Activated T-cell treated with anti-CD3 and anti-CD28 coated beads for 48 hours (primary cell): ENCODE results near the gene RET.

Source experiments
- DNase-seq: peaks from one replicate; pipeline ENCODE4 v3.0.0-alpha.2; 2020; ENCODE audit warnings: low read depth

The RET gene

DNA sequence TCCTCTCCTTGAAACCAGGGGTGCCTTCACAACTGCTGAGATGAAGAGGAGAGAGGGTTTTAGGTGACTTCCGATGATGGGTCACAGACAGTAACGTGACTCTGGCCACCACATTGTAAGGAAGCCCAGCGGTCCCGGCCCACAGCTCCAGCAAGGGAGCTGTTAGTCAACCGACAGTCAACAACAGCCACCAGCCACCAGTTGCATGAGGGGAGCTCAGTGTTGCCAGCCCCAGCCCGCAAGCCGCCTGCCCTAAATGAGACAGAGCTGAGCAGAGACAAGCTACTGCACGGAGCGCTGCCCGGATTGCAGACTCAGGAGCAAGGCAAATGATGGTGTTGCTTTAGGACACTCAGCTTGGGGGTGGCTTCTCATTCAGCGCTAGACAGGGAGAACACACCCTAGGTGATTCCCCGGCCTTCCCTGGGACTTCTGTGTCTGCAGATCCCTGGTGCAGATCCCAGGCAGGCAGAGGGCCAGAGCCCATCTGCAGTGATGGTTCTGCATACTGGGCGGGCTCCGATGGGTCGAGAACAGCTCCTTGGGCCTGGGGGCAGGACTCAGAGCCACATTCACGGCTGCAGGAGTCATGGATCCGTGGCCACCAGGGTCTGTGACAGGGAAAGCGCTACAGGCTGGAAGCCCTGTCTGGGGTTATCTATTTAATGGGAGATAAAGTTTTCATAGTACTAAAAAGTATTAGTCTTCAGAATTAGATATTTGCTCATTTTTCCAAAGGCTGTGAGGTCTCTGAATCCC, 14.3 kb upstream of the RET start:
- no peak for DNase-seq

DNA sequence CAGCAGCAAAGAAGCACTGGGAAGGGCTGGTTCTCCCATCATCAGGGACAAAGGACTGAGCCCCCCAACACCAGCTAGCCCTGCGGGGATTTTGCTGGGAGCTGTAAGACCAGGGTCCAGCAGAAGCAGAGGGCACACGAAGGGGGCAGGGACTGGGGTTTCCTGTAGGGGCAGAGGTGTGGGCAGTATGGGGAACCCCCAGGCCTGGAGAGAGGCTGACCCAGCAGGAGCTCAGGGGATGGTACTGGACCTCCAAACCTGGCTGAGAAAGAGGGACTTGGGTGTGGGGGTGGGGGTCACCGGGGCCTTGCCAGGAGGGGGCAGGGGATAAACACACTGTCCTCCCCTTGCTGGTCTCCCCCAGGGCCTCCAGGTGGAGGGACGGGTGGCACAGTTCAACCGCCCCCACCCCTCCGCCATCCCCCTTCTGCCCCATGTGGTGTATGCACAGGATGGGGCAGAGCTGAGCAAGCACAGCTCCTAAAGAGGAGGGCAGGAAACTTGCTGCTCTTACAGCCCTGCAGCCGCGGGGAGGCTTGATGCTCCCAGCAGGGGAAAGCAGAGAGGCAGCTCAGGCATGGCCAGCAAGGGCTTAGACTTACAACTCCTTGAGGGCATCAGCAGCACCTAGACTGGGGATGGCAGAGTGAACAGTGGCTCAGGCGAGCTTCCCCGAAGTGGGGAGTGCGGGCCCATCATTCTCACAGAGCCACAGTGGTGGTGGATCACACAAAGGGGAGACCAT, 12.4 kb upstream of the RET start:
- DNase-seq = no peak

DNA sequence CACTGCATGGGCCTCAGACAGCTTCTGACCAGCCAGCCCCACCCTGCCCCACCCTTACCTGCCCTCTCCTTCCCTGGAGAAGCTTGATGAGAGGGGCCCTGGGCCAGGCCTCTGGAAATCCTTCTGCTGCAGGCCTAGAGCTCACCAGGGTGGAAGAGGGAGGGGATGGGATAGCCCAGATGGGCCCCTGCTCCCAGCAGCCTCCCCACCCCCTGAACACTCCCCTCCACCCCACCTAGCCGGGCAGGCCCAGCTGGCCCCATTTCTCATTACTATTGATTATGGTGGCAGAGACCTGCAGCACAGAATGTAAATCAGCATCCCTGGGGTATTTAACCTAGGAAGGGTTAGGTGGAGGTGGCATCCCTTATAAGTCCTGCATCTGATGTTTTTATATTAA, 11.6 kb upstream of the RET start:
- DNase-seq = no peak

DNA sequence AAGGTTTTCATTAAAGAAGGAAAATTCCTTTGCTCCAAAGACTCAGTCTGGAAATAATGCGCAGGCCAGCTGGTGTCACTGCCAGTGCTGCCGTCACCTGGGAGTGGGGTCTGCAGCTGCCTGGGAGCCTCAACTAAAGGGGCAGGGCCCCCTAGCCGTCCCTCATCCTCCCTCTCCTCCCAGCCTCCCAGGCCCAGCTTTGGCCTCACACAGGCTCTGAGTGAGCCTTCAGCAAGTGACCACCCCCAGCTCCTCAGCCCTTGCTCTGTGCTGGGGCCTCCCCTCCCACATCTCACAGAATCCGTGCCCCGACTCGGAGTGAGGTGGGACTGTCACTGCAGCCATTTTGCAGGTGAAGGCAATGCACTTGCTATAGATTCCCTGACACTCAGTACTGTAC, 11.1 kb upstream of the RET start:
- DNase-seq = no peak

DNA sequence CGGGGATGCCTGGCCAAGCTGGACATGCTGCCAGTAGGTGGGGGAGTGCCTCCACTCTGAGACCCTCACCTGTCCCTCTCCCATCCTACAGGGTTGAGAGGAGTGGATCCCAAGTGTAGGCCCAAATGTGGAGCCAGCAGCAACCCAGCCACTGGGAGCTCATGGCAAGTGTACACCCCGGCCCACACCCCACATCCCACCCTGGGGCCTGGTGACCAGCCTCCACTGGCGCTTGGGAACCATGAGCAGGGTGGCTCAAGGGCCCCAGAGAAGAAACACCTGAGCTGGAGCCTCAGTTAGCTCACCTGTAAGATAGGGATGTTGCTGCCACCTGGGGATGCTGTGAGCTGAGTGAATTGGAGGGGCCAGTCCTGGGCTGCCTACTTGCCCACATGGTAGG, 10.4 kb upstream of the RET start:
- no peak for DNase-seq

DNA sequence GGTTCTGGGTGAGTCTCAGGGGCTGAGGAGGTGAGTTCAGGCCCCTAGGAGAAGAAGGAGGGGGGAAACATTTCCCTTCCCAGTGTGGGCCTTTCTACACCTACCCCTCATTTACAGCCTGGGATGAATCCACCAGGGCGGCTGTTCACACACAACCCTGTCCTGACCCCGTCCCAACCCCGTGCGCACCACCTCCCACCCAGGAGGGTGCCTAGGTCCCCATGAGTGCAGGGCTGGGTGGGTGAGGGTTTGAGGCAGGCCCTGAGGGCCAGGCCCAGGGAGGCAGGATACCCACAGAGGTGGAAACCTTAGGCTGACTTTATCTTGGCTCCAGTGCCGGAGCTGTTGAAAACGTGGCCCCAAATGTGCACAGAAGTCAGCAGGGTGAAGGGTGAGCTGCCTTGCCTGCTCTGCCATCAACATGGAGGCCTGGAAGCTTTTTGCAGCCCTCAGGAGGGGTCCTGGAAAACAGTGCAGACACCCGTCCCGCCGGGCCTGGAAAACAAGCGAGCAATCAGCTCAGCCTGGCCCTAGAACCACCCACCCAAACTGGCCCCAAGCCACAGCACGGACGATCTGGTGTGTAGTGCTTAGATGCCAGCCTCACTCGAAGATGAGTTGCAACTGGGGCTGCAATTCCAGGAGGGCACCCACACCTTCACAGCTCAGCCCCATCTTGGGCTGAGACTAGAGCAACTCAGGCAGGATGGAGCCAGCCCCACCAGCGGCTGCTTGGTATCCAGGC, 9.3 kb upstream of the RET start:
- no peak for DNase-seq

DNA sequence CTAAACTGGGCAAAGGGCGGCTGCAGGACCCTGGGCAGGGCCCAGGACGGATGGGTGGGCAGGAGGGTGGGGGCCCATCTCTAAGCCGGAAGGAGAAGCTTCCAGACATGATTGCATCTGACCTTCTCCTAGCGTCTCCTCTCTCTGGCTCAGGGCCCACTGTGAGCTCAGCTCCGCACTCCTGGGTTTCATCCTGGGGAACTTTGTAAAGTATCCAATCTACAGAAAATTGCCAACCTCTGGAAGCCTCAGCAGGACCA, 8.8 kb upstream of the RET start:
- DNase-seq = no peak

DNA sequence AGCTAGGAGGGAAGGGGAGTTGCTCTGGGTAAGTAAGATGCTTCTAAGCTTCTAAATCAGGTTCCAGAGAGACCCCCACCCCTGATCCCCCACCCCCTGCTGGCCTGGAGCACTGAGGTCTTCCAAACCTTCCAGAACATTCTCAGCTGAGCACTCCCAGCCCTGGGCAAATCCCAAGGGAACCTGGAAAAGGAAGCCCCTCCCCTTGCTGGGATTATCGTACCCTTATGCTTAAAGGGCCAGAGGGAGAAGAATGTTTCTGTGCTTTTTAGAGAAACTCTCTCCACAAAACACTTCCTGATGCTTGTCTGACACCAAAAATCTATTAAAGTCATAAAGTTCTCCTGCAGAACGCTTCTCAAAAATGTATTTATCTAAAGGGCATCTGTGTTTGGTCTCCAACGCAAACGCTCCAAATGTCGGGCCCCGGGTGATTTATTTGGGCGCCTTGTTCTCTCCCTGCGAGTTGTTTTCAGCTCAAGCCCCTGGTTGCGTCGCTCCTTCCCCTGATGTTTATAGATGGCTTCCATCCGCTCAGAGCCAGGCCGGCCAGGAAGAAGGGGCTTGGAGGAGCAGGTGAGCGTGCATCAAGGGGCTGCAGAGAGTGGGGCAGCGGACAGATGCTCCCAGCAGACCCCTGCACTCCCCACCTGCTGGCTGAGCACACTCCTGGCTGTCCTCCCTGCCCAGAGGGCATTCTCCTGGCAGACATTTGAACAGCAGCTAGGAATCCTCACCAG, 8.2 kb upstream of the RET start:
- DNase-seq = no peak

DNA sequence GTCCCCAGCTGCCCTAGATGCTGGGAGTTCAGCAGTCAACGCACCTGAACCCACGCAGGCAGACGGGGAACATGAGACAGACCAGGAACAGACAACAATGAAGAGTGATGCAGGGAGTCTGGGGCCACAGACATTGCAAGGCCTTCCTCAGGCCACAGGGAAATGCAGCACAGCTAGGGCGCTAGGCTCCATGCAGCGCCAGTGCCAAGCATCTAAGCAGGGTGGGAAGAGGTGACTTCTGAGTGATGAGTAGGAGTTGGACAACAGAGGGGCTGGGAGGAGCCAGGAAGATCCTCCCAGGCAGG, 7.7 kb upstream of the RET start:
- no peak for DNase-seq

DNA sequence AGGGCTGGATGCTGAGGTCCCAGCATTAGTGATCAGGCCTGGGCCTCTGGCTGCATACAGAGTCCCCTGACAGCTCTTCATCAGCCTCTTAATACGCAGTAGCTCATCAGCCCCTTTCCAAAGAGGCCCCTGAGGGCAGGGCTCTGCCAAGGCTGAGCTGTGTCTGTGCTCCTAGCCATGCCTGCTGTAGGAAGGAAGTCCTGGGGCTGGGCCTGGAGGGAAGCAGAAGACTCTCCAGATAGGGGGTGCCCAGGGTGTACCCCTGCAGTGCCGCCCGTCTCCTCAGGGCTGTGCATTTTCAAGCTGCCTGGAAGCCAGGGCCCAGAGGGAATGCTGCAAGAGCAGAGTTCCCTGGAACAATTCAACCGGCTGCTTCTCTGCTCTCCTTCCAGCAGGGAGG, 7.3 kb upstream of the RET start:
- no peak for DNase-seq

DNA sequence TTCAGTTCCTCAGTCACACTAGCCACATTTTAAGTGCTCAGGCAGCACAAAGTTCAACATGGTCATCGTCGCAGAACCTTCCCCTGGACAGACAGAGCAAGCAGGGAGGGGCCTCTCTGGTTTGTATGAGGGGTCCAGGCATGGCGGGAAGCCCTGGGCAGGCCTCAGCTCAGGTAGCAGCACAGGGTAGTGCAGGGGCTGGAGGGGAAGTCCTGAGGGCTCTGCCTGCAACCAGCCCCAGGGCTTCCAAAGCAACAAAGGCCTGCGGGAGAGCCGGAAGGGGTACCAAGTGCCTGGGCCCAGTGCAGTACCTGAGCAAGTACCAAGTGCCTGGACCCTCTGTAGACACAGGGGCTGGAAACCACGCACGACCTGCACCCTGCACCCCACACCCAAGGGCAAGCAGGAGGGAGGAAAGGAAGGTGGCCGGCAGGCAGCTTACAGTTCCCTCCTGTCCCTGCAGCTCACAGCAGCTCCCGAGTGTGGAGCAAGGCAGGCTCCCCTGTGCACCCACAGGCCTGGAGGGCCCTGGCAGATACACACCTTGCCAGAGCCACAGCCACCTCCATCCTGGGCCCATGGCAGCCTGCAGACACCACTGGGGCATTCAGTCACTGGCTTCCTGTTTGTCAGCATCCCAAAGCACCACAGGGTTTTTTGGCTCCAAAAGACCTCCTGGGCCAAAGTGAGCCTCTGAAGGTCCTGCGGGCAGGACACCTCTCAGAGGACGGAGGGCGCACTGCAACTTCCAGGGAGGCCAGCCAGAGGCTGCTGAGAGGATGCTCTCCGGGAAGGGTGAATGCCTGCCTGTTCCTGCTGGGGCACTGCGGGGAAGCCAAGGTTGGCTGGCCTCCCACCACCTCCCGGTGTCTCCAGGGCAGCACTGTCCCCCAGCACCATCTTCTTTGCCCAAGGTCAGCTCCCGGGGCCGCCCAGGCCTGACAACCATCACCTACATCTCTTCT, 6.5 kb upstream of the RET start:
- no peak for DNase-seq

DNA sequence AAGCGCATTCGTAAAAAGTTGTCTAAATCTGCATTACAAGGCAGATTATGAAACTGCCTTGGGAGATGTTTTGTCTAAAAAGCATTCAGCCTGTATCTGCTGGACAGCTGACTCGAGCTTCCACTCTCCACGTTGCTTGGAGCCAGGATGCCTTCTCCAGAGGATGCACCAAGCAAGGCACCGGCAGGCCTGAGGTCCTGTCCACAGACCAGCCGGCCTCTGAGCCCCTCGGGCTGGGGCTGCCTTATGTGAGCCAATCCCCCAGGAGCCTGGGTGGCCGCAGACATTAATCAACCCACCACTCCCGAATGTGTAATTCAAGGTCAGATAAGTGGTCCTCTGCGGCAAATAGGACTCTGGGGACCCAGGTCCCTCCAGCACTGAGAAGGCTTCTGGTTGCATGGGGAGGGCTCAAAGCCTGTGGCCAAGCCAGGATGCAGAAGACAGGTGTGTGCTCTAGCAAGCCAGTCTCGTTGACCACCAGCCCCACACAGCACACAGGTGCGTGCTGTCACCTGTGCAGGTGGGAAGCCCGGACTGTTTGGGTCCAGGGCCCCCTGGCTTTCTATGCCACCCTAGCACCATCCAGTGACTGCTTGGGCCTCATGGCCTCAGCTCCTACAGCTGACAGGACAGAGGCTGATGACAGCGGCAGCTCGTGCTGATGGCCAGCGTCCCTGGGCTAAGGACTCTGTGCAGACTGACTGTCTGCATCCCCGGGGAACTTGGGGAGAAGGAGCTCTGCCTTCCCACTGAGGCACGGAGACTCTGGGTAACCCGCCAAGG, 4.8 kb upstream of the RET start:
- DNase-seq = no peak

DNA sequence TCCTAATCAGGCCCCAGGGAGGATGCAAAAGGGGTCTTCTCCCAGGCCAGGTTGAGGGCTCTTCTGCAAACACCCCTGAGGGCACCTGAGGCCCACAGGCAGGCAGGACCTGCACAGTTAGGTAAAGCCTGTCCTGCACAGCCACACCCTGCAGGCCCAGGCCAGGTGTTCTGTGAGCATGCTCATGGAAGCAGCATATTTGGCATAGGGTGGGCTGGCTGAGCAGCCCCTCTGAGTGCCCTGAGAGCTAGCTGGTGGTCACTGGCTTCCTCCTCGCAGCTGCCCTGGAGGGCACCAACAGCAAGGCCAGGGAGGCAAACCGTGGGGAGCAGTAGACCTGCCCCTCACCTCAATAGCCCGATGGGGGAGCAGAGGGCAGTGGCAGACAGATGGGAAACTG, 3.7 kb upstream of the RET start:
- no peak for DNase-seq

DNA sequence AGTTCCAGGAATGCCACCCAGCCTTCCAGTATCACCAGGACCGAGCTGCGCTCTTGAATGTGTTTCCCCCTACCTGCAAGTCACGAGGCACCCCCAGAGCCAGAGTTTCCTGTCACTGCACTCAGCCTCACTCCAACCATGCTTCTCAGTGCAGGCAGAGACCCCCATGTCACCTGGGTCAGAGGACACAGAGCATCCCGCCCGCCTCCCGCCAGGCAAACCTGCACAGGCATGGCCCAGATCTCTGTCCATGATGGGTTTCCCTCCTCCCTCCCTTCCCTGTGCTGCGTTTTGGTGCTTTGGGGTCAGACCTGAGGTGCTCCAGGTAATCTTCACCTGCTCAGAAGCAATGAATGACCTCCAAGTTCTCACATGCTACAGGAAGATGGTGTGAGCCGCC, 3.1 kb upstream of the RET start:
- DNase-seq = no peak

DNA sequence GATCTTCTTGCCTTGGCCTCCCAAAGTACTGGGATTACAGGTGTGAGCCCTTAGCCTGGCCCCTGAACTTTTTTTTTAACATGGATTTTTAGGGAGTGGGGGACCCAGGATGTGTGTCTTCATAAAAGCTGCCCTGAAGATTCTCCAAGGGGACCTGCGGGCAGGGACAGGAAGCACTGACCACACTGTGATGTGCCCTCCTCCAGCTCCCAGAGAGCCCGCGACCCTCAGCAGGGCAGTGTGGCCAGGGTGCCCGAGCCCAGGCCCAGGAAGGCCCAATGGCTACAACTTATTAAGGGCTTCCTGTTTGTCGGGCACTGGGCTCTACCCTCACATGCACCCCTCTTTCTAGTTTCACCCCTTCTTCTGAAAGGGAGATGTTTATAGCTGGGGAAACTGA, 2.5 kb upstream of the RET start:
- DNase-seq = no peak

DNA sequence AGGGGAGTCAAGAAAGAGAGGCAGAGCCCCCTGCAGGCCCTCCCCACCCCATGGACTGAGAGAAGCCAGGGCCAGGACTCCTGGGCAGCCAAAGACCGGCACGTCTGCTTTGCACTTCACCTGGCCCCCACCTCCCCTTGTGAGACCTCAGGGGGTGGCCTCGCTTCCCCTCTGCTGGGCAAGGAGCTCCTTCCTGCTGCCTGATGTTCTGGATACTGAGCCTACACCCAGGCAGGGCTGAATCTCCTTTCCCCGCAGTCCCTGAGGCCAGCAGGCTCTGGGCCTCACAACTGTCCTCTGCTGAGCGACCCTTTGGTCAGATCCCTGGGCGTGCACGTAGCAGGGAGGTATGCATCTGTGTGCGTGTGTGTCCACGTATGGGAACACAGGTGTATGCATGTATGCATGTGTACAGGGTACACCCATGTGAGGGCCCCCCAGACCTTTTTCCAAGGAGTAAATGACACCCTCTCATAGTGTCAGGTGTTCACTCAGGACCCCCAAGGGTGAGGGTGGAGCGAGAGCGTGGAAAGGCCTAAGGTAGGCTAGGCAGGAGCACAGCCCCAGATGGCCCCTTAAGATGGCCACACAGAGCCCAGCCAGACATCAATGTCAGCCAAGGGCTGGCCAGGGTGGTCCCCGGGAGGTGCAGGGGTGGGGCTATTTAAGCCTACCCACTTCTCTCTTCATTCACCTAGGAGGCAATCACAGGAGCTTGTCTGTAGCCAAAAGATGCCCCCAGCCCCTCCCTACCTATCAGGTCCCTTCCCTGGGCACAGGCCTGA, 1.9 kb upstream of the RET start:
- DNase-seq = no peak

DNA sequence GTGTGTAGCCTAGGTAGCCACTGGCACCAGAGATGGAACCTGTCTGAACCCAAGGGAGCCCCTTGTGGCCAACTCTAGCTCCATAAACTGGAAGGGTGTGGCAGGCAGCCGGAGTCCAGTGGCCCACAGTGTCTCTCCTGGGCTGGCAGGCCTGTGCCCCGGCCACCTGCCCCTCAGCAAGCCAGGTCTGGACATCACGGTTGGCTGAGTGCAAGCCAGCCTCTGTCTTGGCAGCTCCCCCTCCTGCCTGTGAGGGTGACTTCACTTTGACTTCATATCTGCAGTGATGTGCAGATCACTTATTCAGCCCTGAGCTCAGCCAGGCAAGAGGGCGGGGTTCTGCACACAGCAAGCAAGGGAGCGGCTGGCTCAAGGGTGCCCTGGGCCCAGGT, 1.3 kb upstream of the RET start:
- no peak for DNase-seq

DNA sequence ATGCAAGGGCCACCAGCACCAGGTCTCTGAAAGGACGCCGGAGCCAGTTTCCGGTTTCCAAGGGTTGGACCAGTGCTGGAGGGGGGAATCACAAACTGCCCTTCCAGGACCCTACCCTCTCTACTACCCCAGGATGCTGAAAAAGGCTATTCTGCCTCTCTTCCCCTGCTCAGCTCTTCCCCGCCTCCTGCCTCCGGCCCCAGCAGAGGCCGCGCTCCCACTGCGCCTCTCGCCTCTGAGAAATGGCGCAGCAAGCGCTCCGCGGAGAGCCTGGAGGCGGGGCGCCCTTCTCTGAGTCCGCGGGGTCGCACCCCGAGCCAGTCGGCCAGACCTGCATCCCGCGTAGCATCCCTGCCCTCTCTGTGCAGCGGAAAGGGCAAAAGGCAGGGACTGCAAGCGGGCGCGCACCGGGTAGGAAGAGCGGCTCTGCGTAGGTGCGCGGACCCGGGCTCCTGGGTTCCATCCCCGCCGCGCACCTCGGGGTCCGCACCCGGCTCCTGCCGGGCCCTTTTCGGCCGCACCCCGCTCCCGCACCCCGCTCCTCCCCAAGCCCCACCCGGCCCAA, 476 bp upstream of the RET start:
- DNase-seq = peak; percentile 5

DNA sequence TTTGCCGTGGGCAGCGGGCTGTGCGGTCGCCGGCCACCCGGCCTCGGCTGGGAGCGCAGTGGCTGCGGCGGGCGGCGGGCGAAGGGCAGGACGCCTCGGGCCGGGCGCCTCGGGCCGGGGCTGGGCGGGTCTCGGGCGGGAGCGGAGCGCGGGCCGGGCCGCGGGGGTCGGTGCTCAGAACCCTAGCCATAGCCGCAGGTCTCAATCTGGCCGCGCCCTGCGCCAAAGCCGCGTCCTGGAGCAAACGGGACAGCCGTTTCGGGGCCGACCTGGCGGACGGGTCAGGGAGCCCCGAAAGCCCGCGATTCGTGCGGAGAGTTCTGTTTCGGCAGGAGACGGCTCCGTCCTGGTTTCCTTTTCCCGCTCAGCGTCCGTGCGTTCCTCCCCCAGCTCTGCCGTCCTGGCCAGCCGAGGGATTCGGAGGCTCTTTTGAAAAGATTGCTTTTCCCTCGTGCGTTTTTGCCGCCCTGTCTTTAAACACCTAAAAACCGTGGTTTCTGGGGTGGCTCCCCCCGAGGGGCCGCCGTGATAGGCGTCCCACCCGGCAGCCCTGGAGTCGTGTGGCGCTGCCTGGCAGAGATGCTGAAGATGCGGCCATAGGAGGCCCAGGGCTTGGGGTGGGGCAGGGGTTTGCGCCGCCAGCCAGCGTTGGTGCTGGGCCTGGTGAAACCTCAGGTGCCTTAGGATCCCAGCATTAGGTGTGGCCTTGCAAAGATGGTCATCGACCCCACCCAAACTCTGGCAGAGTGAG, 727 bp downstream of the RET start:
- no peak for DNase-seq
